Activated gamma-delta T cell treated with Interleukin-2 at 50 U/mL for 16 hours (primary cell): ENCODE results near the gene RNU7-1.

Source experiments
- DNase-seq: peaks from one replicate; pipeline ENCODE4 v3.0.0-alpha.2; 2020

RNU7-1 gene

GRCh38 chr12:6966351-6966750 is 22.7 kb downstream of the RNU7-1 start:
- DNase-seq = no peak

- DNase-seq = no peak
Observed at GRCh38 chr12:6967651-6968100, 24.1 kb downstream of the RNU7-1 start.

GRCh38 chr12:6968426-6968825 is 24.8 kb downstream of the RNU7-1 start:
- DNase-seq = no peak

GRCh38 chr12:6970096-6970527 is 26.5 kb downstream of the RNU7-1 start:
- no peak for DNase-seq

- DNase-seq = no peak
Observed at GRCh38 chr12:6974180-6974579, 30.6 kb downstream of the RNU7-1 start.

GRCh38 chr12:6975297-6976032 is 31.8 kb downstream of the RNU7-1 start:
- no peak for DNase-seq

- no peak for DNase-seq
Observed at GRCh38 chr12:6977653-6978052, 34.0 kb downstream of the RNU7-1 start.

- DNase-seq = no peak
Observed at GRCh38 chr12:6978188-6978587, 34.6 kb downstream of the RNU7-1 start.

- DNase-seq = no peak
Observed at GRCh38 chr12:6978611-6979011, 35.0 kb downstream of the RNU7-1 start.

GRCh38 chr12:6979021-6979420 is 35.4 kb downstream of the RNU7-1 start:
- no peak for DNase-seq

GRCh38 chr12:6979453-6979852 is 35.8 kb downstream of the RNU7-1 start:
- DNase-seq = no peak

GRCh38 chr12:6980075-6980474 is 36.5 kb downstream of the RNU7-1 start:
- no peak for DNase-seq

GRCh38 chr12:6980740-6981139 is 37.1 kb downstream of the RNU7-1 start:
- DNase-seq = no peak

- no peak for DNase-seq
Observed at GRCh38 chr12:6981152-6982052, 37.8 kb downstream of the RNU7-1 start.

- no peak for DNase-seq
Observed at GRCh38 chr12:6982532-6982931, 38.9 kb downstream of the RNU7-1 start.

GRCh38 chr12:6987956-6988553 is 44.4 kb downstream of the RNU7-1 start:
- DNase-seq = no peak
